Astrocyte (in vitro differentiated cells and primary cell): Measurements from ENCODE around the gene KDM5B. TPM values are rescaled to one million over a fixed set of nuclear protein-coding genes. Genes with fewer than 3 reads are reported as not detected.

Experiments used
- DNase-seq: peaks from one replicate; pipeline ENCODE4 v3.0.0-alpha.2; 2010; ENCODE audit warnings: low read depth
- FAIRE-seq: peaks from 2 replicates; lab custom pipeline; 2011; peaks lifted over from hg19 to GRCh38; lab: Jason Lieb, UNC
- H2AFZ ChIP-seq: 2 replicates; pipeline ENCODE4 v1.6.0; 2012; ENCODE audit warnings: low read depth, low read length, inconsistent platforms
- H3K27ac ChIP-seq: 2 replicates; pipeline ENCODE4 v1.5.1; 2011; ENCODE audit warnings: low read depth, low read length, inconsistent platforms
- H3K27me3 ChIP-seq: 2 replicates; pipeline ENCODE4 v1.6.0; 2011; ENCODE audit warnings: low read length, inconsistent platforms; ENCODE audit not compliant: insufficient read depth
- H3K36me3 ChIP-seq: 2 replicates; pipeline ENCODE4 v1.5.1; 2011; ENCODE audit warnings: low read length, inconsistent platforms; ENCODE audit not compliant: insufficient read depth
- H3K4me1 ChIP-seq: 2 replicates; pipeline ENCODE4 v1.5.1; 2011; ENCODE audit warnings: low read length, inconsistent platforms; ENCODE audit not compliant: insufficient read depth
- H3K4me2 ChIP-seq: 2 replicates; pipeline ENCODE4 v1.6.0; 2012; ENCODE audit warnings: low read length, inconsistent platforms
- H3K4me3 ChIP-seq: 2 replicates; pipeline ENCODE4 v1.5.1; 2011; ENCODE audit warnings: low read depth, mild to moderate bottlenecking, low read length, inconsistent platforms; ENCODE audit not compliant: insufficient read depth
- H3K79me2 ChIP-seq: 2 replicates; pipeline ENCODE4 v1.6.0; 2012; ENCODE audit warnings: mild to moderate bottlenecking, low read length, inconsistent platforms; ENCODE audit not compliant: insufficient read depth
- H3K9ac ChIP-seq: 2 replicates; pipeline ENCODE4 v1.6.0; 2012; ENCODE audit warnings: mild to moderate bottlenecking, low read length, inconsistent platforms
- H3K9me3 ChIP-seq: 2 replicates; pipeline ENCODE4 v1.5.1; 2012; ENCODE audit warnings: low read depth, mild to moderate bottlenecking, low read length, inconsistent platforms; ENCODE audit not compliant: insufficient read depth
- H4K20me1 ChIP-seq: 2 replicates; pipeline ENCODE4 v1.6.0; 2012; ENCODE audit warnings: low read length, inconsistent platforms; ENCODE audit not compliant: insufficient read depth
- H3K27ac Mint-ChIP-seq: one replicate; pipeline ENCODE4 v1.8.0; 2021; ENCODE audit warnings: mild to moderate bottlenecking, mixed read lengths; ENCODE audit not compliant: unreplicated experiment
- H3K27me3 Mint-ChIP-seq: one replicate; pipeline ENCODE4 v1.8.0; 2021; ENCODE audit warnings: low read depth, mixed read lengths; ENCODE audit not compliant: unreplicated experiment
- H3K36me3 Mint-ChIP-seq: one replicate; pipeline ENCODE4 v1.8.0; 2021; ENCODE audit warnings: low read depth, mixed read lengths; ENCODE audit not compliant: unreplicated experiment
- H3K4me1 Mint-ChIP-seq: one replicate; pipeline ENCODE4 v1.8.0; 2021; ENCODE audit warnings: low read depth, mixed read lengths; ENCODE audit not compliant: unreplicated experiment
- H3K4me3 Mint-ChIP-seq: one replicate; pipeline ENCODE4 v1.8.0; 2021; ENCODE audit warnings: mild to moderate bottlenecking, moderate library complexity, mixed read lengths; ENCODE audit not compliant: unreplicated experiment
- H3K9me3 Mint-ChIP-seq: one replicate; pipeline ENCODE4 v1.8.0; 2021; ENCODE audit warnings: mild to moderate bottlenecking, mixed read lengths; ENCODE audit not compliant: unreplicated experiment
- EZH2 ChIP-seq: IDR thresholded peaks from 2 replicates; pipeline ENCODE4 v1.6.1; 2012; ENCODE audit warnings: mild to moderate bottlenecking, low read length, inconsistent platforms; ENCODE audit not compliant: insufficient read depth
- total RNA-seq: library from RNA; stranded (reverse); gene quantifications from 2 replicates; pipeline ENCODE4 v1.2.1, GENCODE V29; 2021
- TF ChIP-seq, protein P1 (sequence below): IDR thresholded peaks from 2 replicates; pipeline ENCODE4 v1.5.1; 2011; ENCODE audit warnings: low read depth, mild to moderate bottlenecking, inconsistent platforms, low read length, moderate library complexity; ENCODE audit not compliant: insufficient read depth

The KDM5B gene
- total RNA-seq, 1 donor from 2014 or later: 182 TPM

GRCh38 chr1:202687798-202688197, 120.4 kb downstream of the KDM5B start:
- H3K27ac ChIP-seq: no peak overlapping the region
- no peaks in the 10 kb centered on the region for H3K79me2 ChIP-seq
- no peaks in the 10 kb centered on the region for H3K9me3 ChIP-seq
- no peak overlapping the region for H3K4me2 ChIP-seq
- H3K36me3 ChIP-seq: no peaks in the 10 kb centered on the region
- H3K4me3 ChIP-seq: no peak overlapping the region
- DNase-seq (no peak), FAIRE-seq (no peak)
- H3K27me3 Mint-ChIP-seq: peaks cover 56% of the 10 kb centered on the region
- peaks cover 3% of the 10 kb centered on the region for H4K20me1 ChIP-seq
- H3K9ac ChIP-seq: no peak overlapping the region
- H3K4me1 Mint-ChIP-seq: peaks cover 12% of the 10 kb centered on the region
- H3K27me3 ChIP-seq: peaks cover 54% of the 10 kb centered on the region
- H3K4me1 ChIP-seq: no peaks in the 10 kb centered on the region
- no peaks in the 10 kb centered on the region for H3K9me3 Mint-ChIP-seq
- H3K27ac Mint-ChIP-seq: no peak overlapping the region
- no peak overlapping the region for H2AFZ ChIP-seq
- no peak overlapping the region for H3K4me3 Mint-ChIP-seq
- no peak for TF ChIP-seq EZH2
- TF ChIP-seq, protein P1, sequence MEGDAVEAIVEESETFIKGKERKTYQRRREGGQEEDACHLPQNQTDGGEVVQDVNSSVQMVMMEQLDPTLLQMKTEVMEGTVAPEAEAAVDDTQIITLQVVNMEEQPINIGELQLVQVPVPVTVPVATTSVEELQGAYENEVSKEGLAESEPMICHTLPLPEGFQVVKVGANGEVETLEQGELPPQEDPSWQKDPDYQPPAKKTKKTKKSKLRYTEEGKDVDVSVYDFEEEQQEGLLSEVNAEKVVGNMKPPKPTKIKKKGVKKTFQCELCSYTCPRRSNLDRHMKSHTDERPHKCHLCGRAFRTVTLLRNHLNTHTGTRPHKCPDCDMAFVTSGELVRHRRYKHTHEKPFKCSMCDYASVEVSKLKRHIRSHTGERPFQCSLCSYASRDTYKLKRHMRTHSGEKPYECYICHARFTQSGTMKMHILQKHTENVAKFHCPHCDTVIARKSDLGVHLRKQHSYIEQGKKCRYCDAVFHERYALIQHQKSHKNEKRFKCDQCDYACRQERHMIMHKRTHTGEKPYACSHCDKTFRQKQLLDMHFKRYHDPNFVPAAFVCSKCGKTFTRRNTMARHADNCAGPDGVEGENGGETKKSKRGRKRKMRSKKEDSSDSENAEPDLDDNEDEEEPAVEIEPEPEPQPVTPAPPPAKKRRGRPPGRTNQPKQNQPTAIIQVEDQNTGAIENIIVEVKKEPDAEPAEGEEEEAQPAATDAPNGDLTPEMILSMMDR: no peak
- H3K36me3 Mint-ChIP-seq: no peaks in the 10 kb centered on the region

- Mint-ChIP-seq H3K27me3 (peaks cover 60% of the 10 kb centered on the region), H3K4me1 (peaks cover 12% of the 10 kb centered on the region), H3K36me3 (no peaks in the 10 kb centered on the region), H3K4me3 (no peak overlapping the region), H3K9me3 (no peaks in the 10 kb centered on the region), H3K27ac (no peak overlapping the region)
- H3K9me3 ChIP-seq: no peaks in the 10 kb centered on the region
- no peaks in the 10 kb centered on the region for H3K4me1 ChIP-seq
- H3K27me3 ChIP-seq: peaks cover 54% of the 10 kb centered on the region
- no peaks in the 10 kb centered on the region for H3K36me3 ChIP-seq
- H3K9ac ChIP-seq: no peak overlapping the region
- TF ChIP-seq, protein P1: no peak
- TF ChIP-seq EZH2: no peak
- H2AFZ ChIP-seq: no peak overlapping the region
- DNase-seq (no peak), FAIRE-seq (no peak)
- H3K4me3 ChIP-seq: no peak overlapping the region
- H3K79me2 ChIP-seq: no peaks in the 10 kb centered on the region
- H3K4me2 ChIP-seq: no peak overlapping the region
- no peak overlapping the region for H3K27ac ChIP-seq
- H4K20me1 ChIP-seq: peaks cover 3% of the 10 kb centered on the region
Measured at GRCh38 chr1:202687370-202687769, 120.9 kb downstream of the KDM5B start.

DNA sequence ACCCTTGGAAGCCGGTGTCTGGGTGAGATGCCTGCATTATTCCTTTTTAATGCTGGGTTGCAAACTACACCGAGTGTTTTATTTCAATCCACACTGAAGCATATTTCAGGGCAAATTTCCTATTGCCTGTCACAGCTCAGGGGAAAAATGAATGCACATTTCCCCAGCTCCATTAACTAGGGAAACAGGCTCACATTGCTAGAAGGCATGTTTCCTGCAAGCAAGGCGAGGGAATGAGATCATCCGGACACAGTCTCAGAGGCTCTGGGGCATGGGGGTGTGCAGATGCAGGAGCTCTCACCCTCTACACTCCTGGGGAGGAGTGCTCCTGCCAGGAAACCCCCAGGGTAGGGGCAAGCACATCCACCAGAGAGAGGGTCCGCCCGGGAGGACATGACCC, 122.6 kb downstream of the KDM5B start:
- H3K4me3 ChIP-seq: no peak overlapping the region
- Mint-ChIP-seq H3K4me3 (no peak overlapping the region), H3K27ac (no peak overlapping the region), H3K27me3 (peaks cover 58% of the 10 kb centered on the region), H3K4me1 (peaks cover 12% of the 10 kb centered on the region), H3K9me3 (no peaks in the 10 kb centered on the region), H3K36me3 (no peaks in the 10 kb centered on the region)
- H3K27me3 ChIP-seq: peaks cover 52% of the 10 kb centered on the region
- H4K20me1 ChIP-seq: no peaks in the 10 kb centered on the region
- no peak overlapping the region for H3K27ac ChIP-seq
- no peaks in the 10 kb centered on the region for H3K9me3 ChIP-seq
- H3K36me3 ChIP-seq: no peaks in the 10 kb centered on the region
- H3K9ac ChIP-seq: no peak overlapping the region
- H3K4me1 ChIP-seq: no peaks in the 10 kb centered on the region
- no peaks in the 10 kb centered on the region for H3K79me2 ChIP-seq
- DNase-seq (no peak), FAIRE-seq (no peak)
- TF ChIP-seq, protein P1: no peak
- TF ChIP-seq EZH2: no peak
- no peak overlapping the region for H3K4me2 ChIP-seq
- H2AFZ ChIP-seq: no peak overlapping the region
